ENCODE measurements around the gene CAPN5. TPM values are rescaled to one million over a fixed set of nuclear protein-coding genes. Genes with fewer than 3 reads are reported as not detected.

Gene CAPN5
- total and polyA plus RNA-seq, 10 of the 15 experiments (the other 5 are each of a cell fraction or from before 2014, with no cell fraction given), result 0.02 to 0.33 (median 0.07) TPM; not detected in 3

GRCh38 chr11:77118971-77119370, 52.2 kb downstream of the CAPN5 start (continued):
- TF ChIP-seq HDGF (IDR thresholded peaks at IDR 0.05) (no peak), RAD51 (IDR thresholded peaks at IDR 0.05) (no peak), FOS (IDR thresholded peaks at IDR 0.05; ENCODE audit: borderline replicate concordance, extremely low read depth, insufficient read length) (no peak)

GRCh38 chr11:77119531-77119936, 52.8 kb downstream of the CAPN5 start:
- ChIA-PET SMC1A (ENCODE audit: uncharacterized antibody, unreplicated experiment) (no interaction called here), CTCF (no interaction called here), RAD21 (ENCODE audit: unreplicated experiment) (no interaction called here), POLR2A (no interaction called here)
- BruUV-seq (replicated peaks), result no TSS peak
- H3K9me3 ChIP-seq (replicated peaks; ENCODE audit: control insufficient read depth, insufficient read depth, low read length), result no peaks in the 10 kb centered on the region
- intact Hi-C loops (cut with micrococcal nuclease; ENCODE audit: unreplicated experiment) (no loop called here), in situ Hi-C loops (cut with MboI) (no loop called here)
- TF ChIP-seq SUPT20H (IDR thresholded peaks at IDR 0.05; ENCODE audit: borderline replicate concordance, control insufficient read depth, low read depth, low read length) (no peak), JUNB (IDR thresholded peaks at IDR 0.05) (no peak), MXI1 (IDR thresholded peaks at IDR 0.05; ENCODE audit: low read depth, low read length) (no peak), TCF12 (IDR thresholded peaks at IDR 0.05; ENCODE audit: low read depth, low read length) (no peak), HCFC1 (IDR thresholded peaks at IDR 0.05; ENCODE audit: low read length) (no peak), CREB1 (IDR thresholded peaks at IDR 0.05; ENCODE audit: low read depth) (no peak), SMAD1 (IDR thresholded peaks at IDR 0.05; ENCODE audit: low read depth, partially characterized antibody) (no peak), PAX5 (IDR thresholded peaks at IDR 0.05; ENCODE audit: borderline replicate concordance, low read depth, low read length) (no peak), NFXL1 (IDR thresholded peaks at IDR 0.05; ENCODE audit: borderline replicate concordance) (no peak), E4F1 (IDR thresholded peaks at IDR 0.05; ENCODE audit: borderline replicate concordance, partially characterized antibody) (no peak), RUNX3 (IDR thresholded peaks at IDR 0.05; ENCODE audit: low read length) (no peak), IRF3 (IDR thresholded peaks at IDR 0.05) (no peak)
- H3K4me1 ChIP-seq (ENCODE audit: control insufficient read depth, insufficient read depth, low read length), result no peaks in the 10 kb centered on the region
- no peak for ATAC-seq
- H3K4me2 ChIP-seq (ENCODE audit: control insufficient read depth, insufficient read depth), result no peak overlapping the region
- H3K27me3 ChIP-seq (replicated peaks in 1 of 2; ENCODE audit: control insufficient read depth in 2 of 2, insufficient read depth in 2 of 2, low read length in 1 of 2), result no peaks in the 10 kb centered on the region; a peak in 2 of 4 replicates
- no peak overlapping the region for H3K4me3 ChIP-seq
- no peak for DNase-seq (ENCODE audit: low read depth, low spot score)
- H2AFZ ChIP-seq (ENCODE audit: control insufficient read depth, low read depth, low read length), result no peak overlapping the region
- no peaks in the 10 kb centered on the region for H3K79me2 ChIP-seq (ENCODE audit: control insufficient read depth, insufficient read depth, low read length)
- H3K36me3 ChIP-seq (ENCODE audit: control insufficient read depth in 2 of 2, insufficient read depth in 2 of 2, low read length in 1 of 2), result no peaks in the 10 kb centered on the region
- H3K27ac ChIP-seq (ENCODE audit: control insufficient read depth, insufficient read depth), result no peak overlapping the region
- no peak for FAIRE-seq
- H3K9ac ChIP-seq (ENCODE audit: control insufficient read depth, insufficient read depth, low read length), result no peak overlapping the region
- WGBS (ENCODE audit: insufficient coverage, insufficient replicate concordance, low lambda C conversion rate, missing lambda C conversion rate), result 44% methylated on average over 9 of the region's 9 CpGs
- no peaks in the 10 kb centered on the region for H4K20me1 ChIP-seq (ENCODE audit: control insufficient read depth, insufficient read depth)
